Measurements from ENCODE around the gene ACTR2.

ACTR2 gene

DNA sequence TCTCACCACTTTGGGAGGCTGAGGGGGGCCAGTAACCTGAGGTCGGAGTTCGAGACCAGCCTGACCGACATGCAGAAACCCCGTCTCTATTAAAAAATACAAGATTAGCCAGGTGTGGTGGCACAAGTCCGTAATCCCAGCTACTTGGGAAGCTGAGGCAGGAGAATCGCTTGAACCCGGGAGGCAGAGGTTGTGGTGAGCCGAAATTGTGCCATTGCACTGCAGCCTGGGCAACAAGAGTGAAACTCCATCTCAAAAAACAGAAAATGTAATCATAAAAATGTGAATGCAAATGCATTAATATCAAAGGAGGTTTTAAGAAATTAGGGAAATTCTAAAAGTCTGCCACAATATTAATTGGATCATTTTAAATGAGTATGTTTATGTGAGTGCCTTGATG is 45.7 kb downstream of the ACTR2 start:
- H3K27ac ChIP-seq: no peak overlapping the region
- TF ChIP-seq CTCF (IDR thresholded peaks at IDR 0.05): no peak
- no peak for TF ChIP-seq ZFX (IDR thresholded peaks at IDR 0.05; ENCODE audit: borderline replicate concordance)

DNA sequence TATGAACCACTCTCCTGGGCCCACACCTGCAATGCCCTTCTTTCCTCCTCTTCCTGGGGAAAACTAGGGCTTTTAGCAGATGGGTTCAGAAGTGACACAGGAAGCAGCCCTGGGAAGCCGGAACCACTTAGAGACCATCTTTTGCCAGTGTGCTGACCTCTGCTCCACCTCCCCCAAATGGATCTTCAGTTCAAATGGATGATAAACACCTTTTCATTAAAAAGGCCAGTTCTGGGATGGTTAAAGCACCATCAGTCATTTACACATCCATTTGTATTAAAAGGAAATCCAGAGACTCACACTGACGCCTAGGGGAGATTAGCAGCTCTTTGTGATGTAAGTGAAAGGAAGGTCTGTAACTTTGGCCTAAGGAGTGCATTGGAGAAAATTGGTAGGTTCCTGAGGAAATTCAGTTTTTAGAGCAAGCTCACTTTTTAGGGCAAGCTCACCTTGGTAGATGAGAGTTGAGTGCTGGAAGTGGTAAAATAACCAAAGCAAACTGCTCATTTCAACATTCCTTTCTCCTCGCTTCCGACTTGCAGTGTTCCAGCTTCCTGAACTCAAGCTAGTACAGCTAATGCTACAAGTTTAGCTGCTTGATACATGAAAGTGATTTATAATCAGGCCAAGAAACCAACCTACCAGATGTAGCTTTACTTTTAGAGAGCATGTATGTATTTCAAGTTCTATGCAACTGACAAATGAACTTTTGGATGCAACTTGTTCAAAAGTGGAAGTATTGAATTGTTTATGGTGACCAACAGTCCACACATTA is 47.7 kb downstream of the ACTR2 start:
- TF ChIP-seq CTCF (IDR thresholded peaks at IDR 0.05) (no peak), ZFX (IDR thresholded peaks at IDR 0.05; ENCODE audit: borderline replicate concordance) (no peak)

DNA sequence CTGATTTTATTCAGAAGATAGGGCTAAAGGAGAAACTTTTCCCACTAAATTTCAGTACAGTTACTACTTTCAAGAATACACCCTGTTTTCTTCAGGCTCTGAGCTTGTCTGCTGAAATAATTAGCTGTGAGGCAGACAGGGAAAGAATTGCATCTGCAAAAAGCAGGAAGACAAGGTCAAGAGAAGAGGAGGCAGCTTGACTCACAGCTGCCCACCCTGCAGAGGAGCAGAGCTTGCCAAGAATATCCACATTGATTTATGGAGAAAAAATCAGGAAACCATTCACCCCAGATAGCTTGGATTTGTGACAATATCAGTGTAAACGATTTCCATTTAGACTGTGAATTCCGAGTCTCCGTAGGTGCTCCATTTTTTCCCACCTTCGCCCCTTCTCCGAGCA is 49.0 kb downstream of the ACTR2 start:
- no peak overlapping the region for H3K27ac ChIP-seq
- no peak for TF ChIP-seq CTCF (IDR thresholded peaks at IDR 0.05)
- no peak for TF ChIP-seq ZFX (IDR thresholded peaks at IDR 0.05; ENCODE audit: borderline replicate concordance)

More for the DNA sequence above, 47.7 kb downstream of the ACTR2 start:
- no peak overlapping the region for H3K27ac ChIP-seq

- TF ChIP-seq ZFX (IDR thresholded peaks at IDR 0.05; ENCODE audit: borderline replicate concordance): no peak
- TF ChIP-seq CTCF (IDR thresholded peaks at IDR 0.05): no peak
- H3K27ac ChIP-seq: no peak overlapping the region
These were observed 49.5 kb downstream of the ACTR2 start for GRCh38 chr2:65277118-65277517.

- TF ChIP-seq CTCF (IDR thresholded peaks at IDR 0.05) (no peak), ZFX (IDR thresholded peaks at IDR 0.05; ENCODE audit: borderline replicate concordance) (no peak)
- H3K27ac ChIP-seq: no peak overlapping the region
These were observed 50.3 kb downstream of the ACTR2 start for GRCh38 chr2:65277791-65278483.

DNA sequence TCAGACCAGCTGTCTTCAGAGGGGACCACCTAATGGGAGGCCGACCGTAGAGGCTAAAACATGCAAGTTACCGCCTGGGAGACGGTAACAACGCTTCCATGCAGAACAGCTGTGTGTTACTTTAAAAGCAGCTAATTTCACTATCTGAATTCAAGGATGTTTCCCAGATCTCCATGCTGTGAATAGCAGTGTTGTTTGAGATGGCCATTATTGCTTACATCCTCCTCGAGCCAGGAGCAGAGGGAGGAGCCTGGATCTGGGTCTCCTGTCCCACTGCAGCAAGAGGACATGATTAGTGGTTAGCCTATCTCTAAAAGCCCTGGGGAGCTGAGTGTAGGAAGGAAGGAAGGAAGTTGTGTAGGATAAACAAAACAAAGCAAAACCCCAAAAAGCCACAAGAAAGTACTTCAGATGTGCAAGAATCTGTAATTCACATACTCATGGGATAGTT is 50.9 kb downstream of the ACTR2 start:
- no peak overlapping the region for H3K27ac ChIP-seq
- no peak for TF ChIP-seq ZFX (IDR thresholded peaks at IDR 0.05; ENCODE audit: borderline replicate concordance)
- TF ChIP-seq CTCF (IDR thresholded peaks at IDR 0.05): no peak

- TF ChIP-seq CTCF (IDR thresholded peaks at IDR 0.05) (no peak), ZFX (IDR thresholded peaks at IDR 0.05; ENCODE audit: borderline replicate concordance) (no peak)
- H3K27ac ChIP-seq: no peak overlapping the region
These were observed 52.1 kb downstream of the ACTR2 start for GRCh38 chr2:65279756-65280155.
